ENCODE measurements around the gene FLYWCH2. TPM values are rescaled to one million over a fixed set of nuclear protein-coding genes. Genes with fewer than 3 reads are reported as not detected.

FLYWCH2 gene
- total and polyA plus RNA-seq, 2 donors (not counting 3 experiments of a cell fraction or from before 2014, with no cell fraction given), result 18.3 to 34.6 TPM

GRCh38 chr16:2834968-2835367, 48.0 kb upstream of the FLYWCH2 start:
- no peaks in the 10 kb centered on the region for H3K9me3 ChIP-seq (replicated peaks; ENCODE audit: control insufficient read depth, insufficient read depth, low read length)
- H3K4me2 ChIP-seq (ENCODE audit: insufficient read depth, low read length), result no peak overlapping the region
- no peak overlapping the region for H2AFZ ChIP-seq (ENCODE audit: low read depth, low read length)
- no peak overlapping the region for H3K9ac ChIP-seq (replicated peaks; ENCODE audit: extremely low read depth, insufficient read depth, low read length)
- FAIRE-seq, result no peak
- H3K9me1 ChIP-seq (replicated peaks; ENCODE audit: control insufficient read depth, extremely low read depth, insufficient read depth, low read length), result no peaks in the 10 kb centered on the region
- no peaks in the 10 kb centered on the region for H3K79me2 ChIP-seq (ENCODE audit: control insufficient read depth, insufficient read depth, low read length)
- no TSS peak for BruUV-seq (replicated peaks)
- no peak overlapping the region for H3K4me3 ChIP-seq (replicated peaks in 1 of 3; ENCODE audit: insufficient read depth in 1 of 3, low read depth in 1 of 3, low read length in 3 of 3)
- dilution Hi-C loops (cut with MboI; ENCODE audit: extremely low pct_ligation_motif_present, low sequenced_read_pairs), result no loop called here
- no peak overlapping the region for H3K27ac ChIP-seq (ENCODE audit: insufficient read depth, low read depth, low read length)
- peaks cover 14% of the 10 kb centered on the region for H3K4me1 ChIP-seq (ENCODE audit: control insufficient read depth, extremely low read depth, insufficient read depth, low read length)
- TF ChIP-seq GATA2 (IDR thresholded peaks at IDR 0.05; ENCODE audit: insufficient read depth, insufficient read length, low read depth, low read length) (no peak), EZH2 (IDR thresholded peaks at IDR 0.05; ENCODE audit: borderline replicate concordance, low read depth, low read length, severe bottlenecking) (no peak), POLR2AphosphoS5 (IDR thresholded peaks at IDR 0.05; ENCODE audit: insufficient read depth, low read depth, low read length) (no peak), JUN (IDR thresholded peaks at IDR 0.05; ENCODE audit: borderline replicate concordance, insufficient read depth, insufficient read length, low read depth) (no peak), MYC (IDR thresholded peaks at IDR 0.05; ENCODE audit: low read depth, low read length) (no peak), FOS (IDR thresholded peaks at IDR 0.05; ENCODE audit: borderline replicate concordance, insufficient read depth, low read length) (no peak), POLR2A (IDR thresholded peaks at IDR 0.05; ENCODE audit: low read depth, low read length) (no peak)
- TF ChIP-seq, protein P1, sequence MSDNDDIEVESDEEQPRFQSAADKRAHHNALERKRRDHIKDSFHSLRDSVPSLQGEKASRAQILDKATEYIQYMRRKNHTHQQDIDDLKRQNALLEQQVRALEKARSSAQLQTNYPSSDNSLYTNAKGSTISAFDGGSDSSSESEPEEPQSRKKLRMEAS (IDR thresholded peaks at IDR 0.05; ENCODE audit: insufficient read depth, insufficient read length), result no peak
- TF ChIP-seq, protein P2, sequence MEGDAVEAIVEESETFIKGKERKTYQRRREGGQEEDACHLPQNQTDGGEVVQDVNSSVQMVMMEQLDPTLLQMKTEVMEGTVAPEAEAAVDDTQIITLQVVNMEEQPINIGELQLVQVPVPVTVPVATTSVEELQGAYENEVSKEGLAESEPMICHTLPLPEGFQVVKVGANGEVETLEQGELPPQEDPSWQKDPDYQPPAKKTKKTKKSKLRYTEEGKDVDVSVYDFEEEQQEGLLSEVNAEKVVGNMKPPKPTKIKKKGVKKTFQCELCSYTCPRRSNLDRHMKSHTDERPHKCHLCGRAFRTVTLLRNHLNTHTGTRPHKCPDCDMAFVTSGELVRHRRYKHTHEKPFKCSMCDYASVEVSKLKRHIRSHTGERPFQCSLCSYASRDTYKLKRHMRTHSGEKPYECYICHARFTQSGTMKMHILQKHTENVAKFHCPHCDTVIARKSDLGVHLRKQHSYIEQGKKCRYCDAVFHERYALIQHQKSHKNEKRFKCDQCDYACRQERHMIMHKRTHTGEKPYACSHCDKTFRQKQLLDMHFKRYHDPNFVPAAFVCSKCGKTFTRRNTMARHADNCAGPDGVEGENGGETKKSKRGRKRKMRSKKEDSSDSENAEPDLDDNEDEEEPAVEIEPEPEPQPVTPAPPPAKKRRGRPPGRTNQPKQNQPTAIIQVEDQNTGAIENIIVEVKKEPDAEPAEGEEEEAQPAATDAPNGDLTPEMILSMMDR (IDR thresholded peaks at IDR 0.05; ENCODE audit: extremely low read depth in 1 of 2, insufficient read depth in 1 of 2, low read depth in 1 of 2, low read length in 2 of 2), result no peak
- ChIA-PET POLR2A (no interaction called here), CTCF (no interaction called here)
- H4K20me1 ChIP-seq (replicated peaks; ENCODE audit: control insufficient read depth, extremely low read depth, insufficient read depth, low read length), result no peaks in the 10 kb centered on the region
- intact Hi-C loops (cut with micrococcal nuclease), result loop anchor here (10.0 kb wide), 1 partner anchor 60 kb away; the partner anchor contains the start of gene ELOB
- DNase-seq (ENCODE audit: low read depth, low spot score), result no peak
- H3K36me3 ChIP-seq (ENCODE audit: control insufficient read depth in 2 of 2, extremely low read depth in 1 of 2, insufficient read depth in 2 of 2, low read length in 2 of 2), result no peaks in the 10 kb centered on the region
- no peaks in the 10 kb centered on the region for H3K27me3 ChIP-seq (ENCODE audit: control insufficient read depth in 2 of 2, insufficient read depth in 2 of 2, low read length in 2 of 2)

Data from endothelial cell of umbilical vein (primary cell).